WTC11 (cell line): Measurements from ENCODE around the gene AGTR2. TPM values are rescaled to one million over a fixed set of nuclear protein-coding genes. Genes with fewer than 3 reads are reported as not detected.
A peak's percentile ranks its signal among the peaks of the same experiment; 100 is the strongest.

Experiments
- ATAC-seq: fragments of 200-7000 bp; cut with Tn5 transposase; 2 replicates; pipeline ENCODE4 v1.10.0; 2021; ENCODE audit warnings: mild to moderate bottlenecking, moderate library complexity
- CTCF ChIA-PET: fragments of 300-600 bp; sonication (Branson Sonifier 250); formaldehyde crosslinking; loops from one replicate; lab custom pipeline; 2021; ENCODE audit warnings: antibody characterized with exemption; lab: Charles Lee
- POLR2A ChIA-PET: fragments of 350-600 bp; sonication (Branson Sonifier 250); formaldehyde crosslinking; loops from one replicate; lab custom pipeline; 2021; ENCODE audit warnings: antibody characterized with exemption; lab: Charles Lee
- DNase-seq: peaks from one replicate; pipeline ENCODE4 v3.0.0; 2021; ENCODE audit warnings: low spot score
- H3K27ac Mint-ChIP-seq: 2 replicates; pipeline ENCODE4 v1.8.0; 2021; ENCODE audit warnings: mixed read lengths
- H3K27me3 Mint-ChIP-seq: 2 replicates; pipeline ENCODE4 v1.8.0; 2021; ENCODE audit warnings: low read depth, mild to moderate bottlenecking, moderate library complexity, mixed read lengths
- H3K36me3 Mint-ChIP-seq: 2 replicates; pipeline ENCODE4 v1.8.0; 2021; ENCODE audit warnings: mixed read lengths
- H3K4me1 Mint-ChIP-seq: 2 replicates; pipeline ENCODE4 v1.8.0; 2022; ENCODE audit warnings: mixed read lengths
- H3K4me3 Mint-ChIP-seq: 2 replicates; pipeline ENCODE4 v1.8.0; 2021; ENCODE audit warnings: mild to moderate bottlenecking, moderate library complexity, mixed read lengths
- H3K9me3 Mint-ChIP-seq: 2 replicates; pipeline ENCODE4 v1.8.0; 2021; ENCODE audit warnings: mixed read lengths
- AR ChIP-seq: fragments of 250-450 bp; sonication (Bioruptor Pico); IDR thresholded peaks from 2 replicates; pipeline ENCODE4 v1.9.0; 2021; ENCODE audit warnings: mild to moderate bottlenecking
- ATF2 ChIP-seq: sonication (generic); formaldehyde crosslinking; IDR thresholded peaks from 2 replicates; pipeline ENCODE4 v1.8.1; 2022; ENCODE audit warnings: low read depth, missing genetic modification reagents, borderline replicate concordance
- ELF4 ChIP-seq: sonication (generic); formaldehyde crosslinking; IDR thresholded peaks from 2 replicates; pipeline ENCODE4 v1.8.1; 2022; ENCODE audit warnings: low read depth, mild to moderate bottlenecking, moderate library complexity, missing genetic modification reagents
- ERG ChIP-seq: fragments of 250-450 bp; sonication (Bioruptor Pico); IDR thresholded peaks from 2 replicates; pipeline ENCODE4 v1.8.0; 2021; ENCODE audit warnings: mild to moderate bottlenecking
- GABPB1 ChIP-seq: sonication (generic); formaldehyde crosslinking; IDR thresholded peaks from 2 replicates; pipeline ENCODE4 v1.8.1; 2023; ENCODE audit warnings: mild to moderate bottlenecking, missing genetic modification reagents
- HMGXB4 ChIP-seq: sonication (generic); formaldehyde crosslinking; IDR thresholded peaks from 2 replicates; pipeline ENCODE4 v1.8.1; 2023; ENCODE audit warnings: mild to moderate bottlenecking, moderate library complexity, missing genetic modification reagents
- IRF1 ChIP-seq: sonication (generic); formaldehyde crosslinking; IDR thresholded peaks from 2 replicates; pipeline ENCODE4 v1.8.0; 2023; ENCODE audit warnings: missing genetic modification reagents
- IRF2 ChIP-seq: sonication (generic); formaldehyde crosslinking; IDR thresholded peaks from 2 replicates; pipeline ENCODE4 v1.8.0; 2022; ENCODE audit warnings: low read depth, missing genetic modification reagents, borderline replicate concordance
- MXD4 ChIP-seq: fragments of 250-450 bp; sonication (Bioruptor Pico); IDR thresholded peaks from 2 replicates; pipeline ENCODE4 v1.8.0; 2021; ENCODE audit warnings: mild to moderate bottlenecking, moderate library complexity, borderline replicate concordance
- NR2C2 ChIP-seq: sonication (generic); formaldehyde crosslinking; IDR thresholded peaks from 2 replicates; pipeline ENCODE4 v1.8.0; 2022; ENCODE audit warnings: mild to moderate bottlenecking, missing genetic modification reagents
- SMAD3 ChIP-seq: sonication (generic); formaldehyde crosslinking; IDR thresholded peaks from 2 replicates; pipeline ENCODE4 v1.8.0; 2022; ENCODE audit warnings: missing genetic modification reagents, mild to moderate bottlenecking, borderline replicate concordance
- TP53 ChIP-seq: sonication (generic); formaldehyde crosslinking; IDR thresholded peaks from 2 replicates; pipeline ENCODE4 v1.8.1; 2023; ENCODE audit warnings: mild to moderate bottlenecking, missing genetic modification reagents
- ZNF138 ChIP-seq: sonication (generic); formaldehyde crosslinking; conservative IDR thresholded peaks from 2 replicates; pipeline ENCODE4 v1.8.1; 2022; ENCODE audit warnings: mild to moderate bottlenecking, moderate library complexity, missing genetic modification reagents
- ZNF232 ChIP-seq: sonication (generic); formaldehyde crosslinking; IDR thresholded peaks from 2 replicates; pipeline ENCODE4 v1.8.0; 2022; ENCODE audit warnings: mild to moderate bottlenecking, missing genetic modification reagents
- ZNF423 ChIP-seq: fragments of 250-450 bp; sonication (Bioruptor Pico); IDR thresholded peaks from 2 replicates; pipeline ENCODE4 v2.1.2; 2022; ENCODE audit warnings: mild to moderate bottlenecking, moderate library complexity
- total RNA-seq: library from RNA; stranded (reverse); gene quantifications from 3 replicates; pipeline ENCODE4 v1.2.3, GENCODE V29; 2021
- TF ChIP-seq, protein P1 (sequence below): fragments of 200-600 bp; IDR thresholded peaks from 2 replicates; pipeline ENCODE4 v1.8.0; 2022; ENCODE audit warnings: antibody characterized with exemption

The AGTR2 gene
- total RNA-seq, 1 experiment from 2014 or later: not detected

DNA sequence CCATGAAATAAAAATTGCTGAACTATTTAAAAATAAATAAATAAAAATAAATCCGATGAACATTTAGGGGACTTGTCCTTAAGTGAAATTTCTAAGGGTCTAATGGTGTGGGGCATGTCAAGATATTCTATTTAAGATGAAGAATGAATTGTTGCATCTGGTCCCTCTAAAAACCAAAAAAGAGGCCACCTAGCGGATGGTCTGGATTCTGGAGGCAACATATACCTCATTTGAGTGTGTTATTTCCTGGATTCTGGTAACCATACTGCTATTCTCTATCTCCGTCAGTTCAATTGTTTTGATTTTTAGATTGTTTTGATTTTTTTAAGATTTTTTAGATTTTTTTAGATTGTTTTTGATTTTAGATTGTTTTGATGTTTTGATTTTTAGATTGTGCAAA, 28.3 kb downstream of the AGTR2 start:
- ATAC-seq (no peak), DNase-seq (peak; percentile 16)
- no peak overlapping the region for H3K27ac Mint-ChIP-seq
- TF ChIP-seq, protein P1, sequence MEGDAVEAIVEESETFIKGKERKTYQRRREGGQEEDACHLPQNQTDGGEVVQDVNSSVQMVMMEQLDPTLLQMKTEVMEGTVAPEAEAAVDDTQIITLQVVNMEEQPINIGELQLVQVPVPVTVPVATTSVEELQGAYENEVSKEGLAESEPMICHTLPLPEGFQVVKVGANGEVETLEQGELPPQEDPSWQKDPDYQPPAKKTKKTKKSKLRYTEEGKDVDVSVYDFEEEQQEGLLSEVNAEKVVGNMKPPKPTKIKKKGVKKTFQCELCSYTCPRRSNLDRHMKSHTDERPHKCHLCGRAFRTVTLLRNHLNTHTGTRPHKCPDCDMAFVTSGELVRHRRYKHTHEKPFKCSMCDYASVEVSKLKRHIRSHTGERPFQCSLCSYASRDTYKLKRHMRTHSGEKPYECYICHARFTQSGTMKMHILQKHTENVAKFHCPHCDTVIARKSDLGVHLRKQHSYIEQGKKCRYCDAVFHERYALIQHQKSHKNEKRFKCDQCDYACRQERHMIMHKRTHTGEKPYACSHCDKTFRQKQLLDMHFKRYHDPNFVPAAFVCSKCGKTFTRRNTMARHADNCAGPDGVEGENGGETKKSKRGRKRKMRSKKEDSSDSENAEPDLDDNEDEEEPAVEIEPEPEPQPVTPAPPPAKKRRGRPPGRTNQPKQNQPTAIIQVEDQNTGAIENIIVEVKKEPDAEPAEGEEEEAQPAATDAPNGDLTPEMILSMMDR: 0 out of 2 replicates have a peak, but pooled peaks have one; percentile 20
- TF ChIP-seq ATF2 (CRISPR knock-in tag): no peak
- no peaks in the 10 kb centered on the region for H3K27me3 Mint-ChIP-seq
- H3K4me1 Mint-ChIP-seq: no peaks in the 10 kb centered on the region
- H3K36me3 Mint-ChIP-seq: no peaks in the 10 kb centered on the region
- POLR2A ChIA-PET: no interaction called here
- CTCF ChIA-PET: interaction anchor here (0.6 to 1.2 kb wide), 2 partner anchors 210 to 278 kb away, joined by 3 to 8 read pairs; no protein-coding TSS in a partner anchor
- H3K4me3 Mint-ChIP-seq: no peak overlapping the region
- no peaks in the 10 kb centered on the region; the same call in 1 of the 2 replicates for H3K9me3 Mint-ChIP-seq

DNA sequence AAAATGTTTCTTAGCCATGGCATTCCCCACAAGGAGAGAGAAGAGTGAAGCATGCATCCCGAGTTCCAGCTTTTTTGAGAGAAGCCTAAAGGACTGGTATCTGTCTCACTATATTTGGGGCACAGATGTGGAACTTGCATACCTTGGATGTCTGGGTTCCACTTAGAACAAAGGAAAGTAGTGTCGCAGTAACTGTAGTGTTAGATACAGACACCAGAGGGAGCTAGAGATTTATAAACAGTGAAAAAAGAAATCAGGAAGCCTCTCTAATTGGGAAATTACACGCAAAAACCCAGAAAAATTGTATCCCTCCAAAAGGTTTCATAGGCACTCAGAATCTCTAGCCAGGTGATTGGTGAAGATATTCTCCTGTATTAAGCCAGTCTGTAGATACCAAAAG, 34.4 kb downstream of the AGTR2 start:
- no peak for DNase-seq
- H3K27me3 Mint-ChIP-seq: no peaks in the 10 kb centered on the region
- POLR2A ChIA-PET: no interaction called here
- ATAC-seq: peak; percentile 52
- CTCF ChIA-PET: no interaction called here
- 0 out of 2 replicates have a peak, but pooled peaks cover 4% of the 10 kb centered on the region for H3K4me1 Mint-ChIP-seq
- H3K4me3 Mint-ChIP-seq: no peak overlapping the region
- no peak for TF ChIP-seq IRF1 (CRISPR knock-in tag)
- no peak for TF ChIP-seq ELF4
- TF ChIP-seq ZNF423: no peak
- no peak for TF ChIP-seq ZNF232 (CRISPR knock-in tag)
- no peak for TF ChIP-seq GABPB1 (CRISPR knock-in tag)
- no peak for TF ChIP-seq SMAD3
- TF ChIP-seq, protein P1: peak; percentile 49; the same call in 1 of the 2 replicates
- TF ChIP-seq AR: no peak
- TF ChIP-seq HMGXB4: no peak
- H3K27ac Mint-ChIP-seq: no peak overlapping the region
- H3K9me3 Mint-ChIP-seq: no peaks in the 10 kb centered on the region
- no peaks in the 10 kb centered on the region for H3K36me3 Mint-ChIP-seq

DNA sequence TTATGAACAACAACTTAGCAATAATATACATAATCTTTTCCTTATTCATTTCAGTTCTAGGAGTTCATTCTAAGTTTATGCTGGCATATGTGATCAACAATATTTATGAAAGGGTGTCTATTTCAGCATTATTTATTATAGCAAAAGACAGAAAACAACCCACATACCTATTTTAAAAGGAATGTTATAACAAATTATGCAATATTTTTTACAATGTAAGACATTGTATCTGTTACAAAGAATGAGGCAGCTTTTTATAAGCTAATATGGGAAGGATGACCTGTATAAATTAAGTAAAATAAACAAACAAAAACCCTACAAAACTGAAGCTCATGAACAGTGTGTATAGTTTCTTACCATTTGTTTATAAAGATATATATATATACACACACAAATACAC, 42.7 kb downstream of the AGTR2 start:
- POLR2A ChIA-PET: no interaction called here
- DNase-seq (no peak), ATAC-seq (no peak)
- CTCF ChIA-PET: no interaction called here
- Mint-ChIP-seq H3K4me1 (no peaks in the 10 kb centered on the region), H3K27ac (no peak overlapping the region), H3K36me3 (no peaks in the 10 kb centered on the region), H3K27me3 (no peaks in the 10 kb centered on the region), H3K4me3 (no peak overlapping the region), H3K9me3 (peaks cover 3% of the 10 kb centered on the region; the same call in 1 of the 2 replicates)
- TF ChIP-seq NR2C2 (CRISPR knock-in tag) (no peak), ERG (CRISPR knock-in tag) (no peak), ZNF138 (CRISPR knock-in tag) (no peak), IRF2 (CRISPR knock-in tag) (no peak), TP53 (no peak), MXD4 (no peak)
